AG09319 (cell line): ENCODE measurements around the gene ACOXL.

Experiments
- DNase-seq: peaks from one replicate; pipeline ENCODE4 v3.0.0-alpha.2; 2010; ENCODE audit warnings: low read depth; ENCODE audit errors: extremely low read depth
- CTCF ChIP-seq: IDR thresholded peaks from 2 replicates; pipeline ENCODE4 v1.5.1; 2011; ENCODE audit warnings: low read depth, mild to moderate bottlenecking, inconsistent platforms, low read length, moderate library complexity

ACOXL gene

GRCh38 chr2:111154758-111155157 is 422.4 kb downstream of the ACOXL start:
- no peak for TF ChIP-seq CTCF
- DNase-seq: no peak

GRCh38 chr2:111155610-111156009 is 423.2 kb downstream of the ACOXL start:
- TF ChIP-seq CTCF: no peak
- no peak for DNase-seq

DNA sequence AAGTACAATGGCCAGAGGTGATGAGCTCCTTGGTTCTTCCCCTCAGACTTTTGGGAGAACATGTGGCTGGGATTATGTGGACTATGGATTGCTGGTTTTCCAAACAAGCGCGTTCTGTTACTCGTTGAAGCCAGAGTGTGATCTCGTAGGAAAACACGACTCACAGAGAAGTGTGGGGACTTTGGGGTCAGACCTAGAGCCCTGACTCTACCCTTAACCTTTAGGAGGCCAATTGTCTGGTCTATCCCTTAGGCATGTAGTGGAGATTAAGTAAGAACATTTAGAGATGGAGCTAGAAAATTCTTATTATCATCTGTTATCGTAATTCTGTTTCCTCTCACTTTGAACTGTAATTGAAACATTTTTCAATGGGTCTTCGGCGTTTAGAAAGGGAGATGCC is 424.2 kb downstream of the ACOXL start:
- TF ChIP-seq CTCF: no peak
- DNase-seq: no peak

DNA sequence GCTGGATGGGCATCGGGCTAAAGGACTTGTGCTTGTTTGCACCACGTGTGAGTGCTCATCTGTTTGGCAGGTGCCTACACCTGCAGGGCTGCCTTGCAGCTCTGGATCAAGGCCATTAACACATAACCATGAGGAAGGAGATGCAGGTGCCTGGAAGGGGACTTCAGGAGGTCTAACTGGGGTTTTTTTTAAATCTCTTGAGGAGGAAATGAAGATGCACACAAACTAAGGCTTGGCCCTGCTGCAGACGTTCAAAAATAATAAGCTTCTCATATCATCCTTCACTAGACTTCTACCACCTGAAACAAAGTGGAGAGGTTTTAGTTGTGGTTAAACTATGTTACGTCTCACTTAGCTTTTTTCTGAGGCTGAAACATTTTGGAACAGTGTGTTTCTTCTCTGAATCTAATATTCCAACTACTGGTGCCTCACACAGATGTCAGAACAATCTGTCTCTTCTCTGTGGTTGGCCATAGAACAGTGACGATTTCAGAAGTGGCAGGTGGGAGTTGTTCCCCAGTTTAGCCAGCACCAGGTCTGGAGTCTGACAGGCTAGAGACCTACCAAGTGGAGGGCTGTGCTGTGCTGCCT is 424.8 kb downstream of the ACOXL start:
- no peak for TF ChIP-seq CTCF
- no peak for DNase-seq

GRCh38 chr2:111157798-111158197 is 425.4 kb downstream of the ACOXL start:
- no peak for DNase-seq
- TF ChIP-seq CTCF: no peak

- no peak for TF ChIP-seq CTCF
- DNase-seq: no peak
Observed at GRCh38 chr2:111159641-111160040, 427.3 kb downstream of the ACOXL start.

GRCh38 chr2:111160758-111161157 is 428.4 kb downstream of the ACOXL start:
- DNase-seq: peak; percentile 23
- no peak for TF ChIP-seq CTCF
